NCI-H146 (cell line): ENCODE measurements around the gene DOC2B.
"Not testable (repeated sequence)": the region's sequence is repeated elsewhere in the genome, so short reads cannot be mapped to it uniquely, and the experiment has no call there.

Source experiments
- DNase-seq: peaks from one replicate; lab custom pipeline; 2025; lab: John Stamatoyannopoulos, UW

Gene DOC2B

DNA sequence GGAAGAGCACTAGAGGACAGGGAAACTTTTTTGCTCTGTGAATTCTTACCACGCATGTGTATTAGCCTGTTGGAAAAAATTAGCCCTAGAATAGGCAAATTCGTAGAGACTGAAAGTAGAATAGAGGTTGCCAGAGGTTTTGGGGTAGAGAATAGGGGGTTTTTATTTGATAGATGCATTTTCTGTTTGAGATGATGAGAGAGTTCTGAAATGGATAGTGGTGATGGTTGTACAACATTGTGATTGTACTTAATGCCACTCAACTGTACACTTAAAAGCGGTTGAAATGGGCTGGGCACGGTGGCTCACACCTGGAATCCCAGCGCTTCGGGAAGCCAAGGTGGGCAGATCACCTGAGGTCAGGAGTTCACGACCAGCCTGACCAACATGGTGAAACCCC lies 8.0 kb upstream of the DOC2B start:
- DNase-seq: no peak

DNA sequence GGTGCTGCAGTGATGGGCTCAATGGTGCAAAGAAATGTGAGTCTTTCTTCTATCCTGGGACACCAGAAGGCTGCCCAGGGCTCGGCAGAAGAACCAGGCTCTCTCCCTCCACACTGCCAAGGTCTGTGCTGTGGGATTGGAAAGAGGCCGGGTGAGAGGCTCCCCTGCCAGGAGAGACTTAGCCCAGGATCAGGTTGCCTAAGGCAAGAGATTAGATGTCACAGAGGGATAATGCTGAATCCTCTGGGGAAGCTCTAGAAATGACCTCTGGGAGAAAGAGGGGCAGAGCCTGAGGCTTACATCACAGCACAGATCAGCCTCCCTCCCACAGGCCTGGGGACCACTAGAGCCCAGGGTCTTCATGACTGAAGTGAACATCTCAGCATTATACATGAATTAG lies 5.7 kb upstream of the DOC2B start:
- no peak for DNase-seq

DNA sequence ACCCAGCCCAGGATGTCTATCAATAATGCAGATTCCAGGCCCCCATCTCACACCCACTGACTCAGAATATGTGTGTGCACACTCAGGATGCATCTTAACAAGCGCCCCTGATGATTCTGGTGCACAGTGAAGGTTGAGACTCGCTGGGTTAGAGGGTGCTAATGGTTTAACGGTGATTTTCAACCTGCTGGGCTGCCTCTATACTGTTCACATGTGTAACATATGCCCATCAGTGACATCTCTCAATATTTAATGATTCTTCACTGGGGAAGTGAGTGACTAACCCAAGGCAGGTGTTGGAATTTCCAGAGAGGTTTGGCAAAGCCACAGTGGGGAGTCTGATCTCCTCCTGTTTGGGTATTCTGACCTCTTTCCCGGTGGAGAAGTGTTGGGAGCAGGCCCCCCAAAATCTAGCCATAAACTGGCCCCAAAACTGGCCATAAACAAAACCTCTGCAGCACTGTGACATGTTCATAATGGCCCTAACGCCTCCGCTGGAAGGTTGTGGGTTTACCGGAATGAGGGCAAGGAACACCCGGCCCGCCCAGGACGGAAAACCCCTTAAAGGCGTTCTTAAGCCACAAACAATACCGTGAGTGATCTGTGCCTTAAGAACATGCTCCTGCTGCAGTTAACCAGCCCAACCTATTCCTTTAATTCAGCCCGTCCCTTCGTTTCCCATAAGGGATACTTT lies 4.1 kb upstream of the DOC2B start:
- DNase-seq: no peak

DNA sequence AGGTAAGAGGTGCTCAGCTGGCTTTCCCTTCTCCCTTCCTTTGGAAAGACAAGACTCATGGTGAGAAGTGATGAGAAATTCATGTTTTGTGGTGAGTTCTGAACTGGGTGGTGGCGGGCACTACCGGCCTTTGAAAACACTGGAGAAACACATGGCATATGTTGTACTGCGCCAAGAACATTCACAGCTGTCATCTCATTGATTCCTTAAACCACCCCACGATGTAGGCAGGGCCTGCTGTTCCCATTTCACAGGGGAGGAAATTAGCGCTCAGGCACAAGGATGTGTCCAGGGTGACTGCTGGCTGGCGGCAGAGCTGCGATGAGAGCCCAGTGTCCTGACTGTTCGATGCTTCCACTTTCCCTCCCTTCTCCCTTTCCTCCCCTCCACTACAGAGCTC lies 1.6 kb upstream of the DOC2B start:
- no peak for DNase-seq

DNA sequence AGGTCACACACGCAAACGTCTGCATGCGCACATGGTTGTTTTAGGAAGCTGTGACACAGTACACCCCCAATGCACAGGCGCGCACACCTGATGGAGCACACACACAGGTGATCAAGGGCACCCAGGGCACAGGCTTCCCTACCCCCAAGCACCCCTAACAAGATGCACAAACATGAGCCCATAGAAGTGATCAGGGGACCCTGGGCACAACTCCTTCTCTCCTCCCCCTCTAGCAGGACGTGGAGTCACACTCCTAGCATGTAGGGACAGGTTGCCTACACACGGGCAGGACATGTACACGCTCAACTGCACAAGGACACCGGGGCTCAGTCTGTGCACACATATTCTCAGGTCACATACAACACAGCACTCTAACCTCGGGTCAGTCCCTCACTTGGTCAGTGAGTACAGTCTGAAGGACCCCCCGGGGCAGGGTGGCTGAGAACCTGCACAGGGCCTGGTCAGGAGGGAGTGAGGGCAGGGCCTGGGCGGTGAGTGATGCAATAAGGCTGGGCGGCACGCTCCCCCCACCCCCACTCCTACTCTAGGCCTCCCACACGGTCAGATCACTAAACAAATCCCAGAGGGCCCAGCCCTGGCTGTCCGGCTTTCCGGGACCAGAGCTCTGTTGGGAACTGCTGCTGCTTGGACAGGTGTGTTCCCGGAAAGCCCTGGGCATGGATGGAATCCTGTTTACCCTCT lies 751 bp upstream of the DOC2B start:
- DNase-seq: no peak

DNA sequence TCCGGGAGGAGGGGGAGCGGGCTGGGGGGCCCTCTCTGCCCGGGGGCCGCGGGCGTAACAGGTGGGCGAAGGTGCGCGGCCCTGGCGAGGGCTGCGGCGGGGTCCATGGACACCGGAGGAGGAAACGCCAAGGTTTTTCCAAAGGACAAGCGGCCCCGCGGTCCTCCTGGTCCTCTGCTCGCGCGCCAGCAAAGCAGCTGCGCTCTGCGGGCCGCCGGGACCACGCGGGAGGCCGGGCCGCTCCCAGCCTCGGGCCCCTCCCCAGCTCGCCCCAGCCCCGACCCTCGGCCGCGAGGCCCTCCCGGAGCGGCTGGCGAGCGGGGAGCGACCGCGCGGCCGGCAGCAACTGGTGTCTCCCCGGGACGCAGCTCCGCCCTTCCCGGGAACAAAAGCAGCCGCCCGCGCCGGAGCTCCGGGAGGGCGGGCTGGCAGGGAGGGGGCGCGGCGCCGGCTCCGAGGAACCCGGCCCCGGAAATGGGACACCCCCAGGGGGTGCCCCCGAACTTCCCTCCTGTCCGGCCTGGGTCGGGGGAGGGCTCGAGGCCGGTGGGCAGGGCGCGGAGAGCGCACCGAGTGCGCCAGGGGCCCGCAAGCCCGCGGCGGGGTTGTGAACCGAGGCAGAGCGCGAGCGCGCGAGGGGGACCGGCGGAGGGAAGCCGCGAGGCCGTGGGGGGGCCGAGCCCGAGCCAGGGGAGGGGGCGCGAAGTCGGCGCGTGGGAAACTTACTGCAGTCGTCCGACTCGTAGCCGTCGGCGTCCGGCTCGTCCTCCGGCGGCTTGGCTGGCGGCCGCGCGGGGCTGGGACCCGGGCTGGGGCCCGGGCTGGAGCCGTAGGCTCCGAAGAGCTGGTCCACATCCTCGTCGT lies 837 bp downstream of the DOC2B start:
- peak; percentile 16 for DNase-seq

DNA sequence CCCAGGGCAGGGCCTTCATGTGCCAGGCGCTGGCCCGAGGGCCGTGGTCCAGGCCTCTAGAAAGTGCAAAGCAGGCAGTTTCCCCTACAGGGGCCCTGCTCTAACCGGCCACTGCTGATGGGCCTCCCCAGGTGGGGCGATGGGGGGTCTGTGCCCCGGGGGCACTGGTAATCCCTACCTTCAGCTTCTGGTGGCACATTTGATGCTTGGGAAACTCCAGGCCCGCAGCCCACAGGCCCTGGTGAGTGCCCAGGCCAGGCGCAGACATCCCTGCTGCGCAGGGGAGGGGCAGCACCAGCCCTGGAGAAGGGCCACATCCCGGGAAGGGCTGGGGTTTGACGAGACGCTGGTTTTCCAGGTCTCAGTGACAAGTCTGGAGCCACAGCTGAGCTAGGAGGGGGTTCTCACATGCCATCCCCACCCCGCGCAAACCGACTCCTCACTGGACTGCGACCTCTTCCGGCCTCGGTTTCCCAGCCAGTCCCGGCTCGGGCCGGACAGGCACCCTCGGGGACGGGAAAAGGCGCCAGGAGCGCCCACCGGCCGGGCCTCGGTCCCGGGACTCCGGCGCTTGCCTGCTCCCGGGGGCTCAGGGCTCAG lies 1.6 kb downstream of the DOC2B start:
- no peak for DNase-seq

DNA sequence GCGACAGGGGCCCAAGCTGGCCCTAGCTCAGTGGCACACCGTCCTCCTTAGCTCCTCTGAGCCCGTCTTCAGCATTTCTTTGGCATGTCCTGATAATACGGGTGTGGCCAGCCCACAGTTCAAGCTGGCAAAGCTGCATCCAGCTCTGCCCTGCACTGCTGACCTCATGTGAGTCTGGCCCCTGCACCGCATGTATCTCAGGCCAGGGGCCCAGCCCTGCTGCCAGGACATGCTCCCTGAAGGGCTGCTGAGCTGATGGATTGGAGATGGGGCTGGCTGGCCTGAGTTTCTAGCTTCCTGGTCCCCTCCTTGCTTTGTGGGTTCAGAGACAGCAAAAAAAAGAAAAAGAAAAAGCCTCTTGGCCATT lies 2.4 kb downstream of the DOC2B start:
- DNase-seq: no peak

DNA sequence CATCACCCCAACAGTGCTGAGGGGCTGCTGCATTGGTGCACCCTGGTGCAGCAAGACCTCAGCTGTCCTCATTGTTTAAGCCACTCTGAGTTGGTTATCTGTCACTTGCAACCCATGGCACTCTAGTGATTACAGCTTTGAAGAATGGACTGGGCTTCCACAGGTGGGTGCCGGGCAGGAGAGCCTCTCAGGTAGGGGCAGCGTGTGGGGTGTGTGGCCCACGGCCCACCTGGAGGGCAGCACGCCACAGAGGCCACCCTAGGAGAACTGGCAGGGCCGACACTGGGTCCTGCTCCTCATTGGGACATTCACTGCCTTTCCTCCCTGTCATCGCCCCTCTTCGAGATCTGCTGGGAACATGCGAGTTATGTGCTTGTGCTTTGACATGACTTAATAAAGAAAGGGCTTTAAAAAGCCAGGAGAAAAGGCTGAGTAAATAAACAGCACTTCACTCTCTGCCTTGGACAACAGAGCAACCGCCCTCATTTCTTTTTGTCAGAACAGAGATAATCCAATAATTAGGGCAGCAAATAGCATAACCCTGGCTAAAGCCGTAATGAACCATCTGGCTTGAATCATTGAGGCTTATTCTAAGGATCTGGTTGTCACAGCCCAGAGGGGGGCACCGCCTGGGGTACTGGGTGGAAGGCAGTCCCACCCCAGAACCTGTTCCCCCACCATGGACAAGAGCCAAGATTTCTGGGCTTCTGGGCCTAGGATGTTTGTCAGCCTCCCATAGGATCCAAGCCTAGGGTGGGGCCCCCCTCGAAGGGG lies 3.0 kb downstream of the DOC2B start:
- no peak for DNase-seq

DNA sequence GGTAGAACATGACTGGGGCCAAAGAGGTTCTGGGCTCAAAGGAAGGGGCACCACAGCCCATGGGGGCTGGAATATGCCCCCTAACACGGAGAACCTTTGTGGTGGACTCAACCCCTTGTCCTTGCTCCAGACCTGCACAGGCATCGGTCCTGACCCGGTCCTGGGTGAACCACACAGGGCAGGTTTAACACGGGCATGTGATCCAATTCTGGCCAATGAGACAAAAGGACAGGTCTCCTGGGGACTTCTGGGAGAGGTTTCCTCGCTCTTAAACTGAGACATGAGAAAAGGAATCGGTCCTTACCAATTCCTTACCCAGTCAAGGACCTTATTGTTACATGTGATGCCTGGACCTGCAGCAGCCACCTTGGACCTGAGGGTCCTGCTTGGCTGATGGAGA lies 3.7 kb downstream of the DOC2B start:
- DNase-seq: no peak

DNA sequence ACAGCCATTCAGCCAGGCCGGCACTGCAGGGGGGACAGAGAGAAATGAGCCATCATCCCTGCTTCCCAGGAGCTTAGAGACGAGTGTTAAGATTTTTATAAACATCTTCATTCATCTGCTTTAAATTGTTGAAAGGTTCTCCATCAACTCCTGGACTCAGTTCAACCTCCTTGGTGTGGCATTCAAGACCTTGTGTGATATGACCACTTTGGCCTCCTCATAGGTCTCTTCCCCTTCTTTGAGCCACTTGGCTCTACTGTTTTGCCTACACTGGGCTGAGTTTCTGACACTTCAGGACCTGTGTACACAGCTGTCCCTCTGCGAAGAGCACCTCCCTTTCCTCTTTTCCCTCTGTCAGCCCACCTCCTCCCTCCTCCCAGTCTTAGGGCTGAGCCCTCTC lies 4.3 kb downstream of the DOC2B start:
- DNase-seq: no peak

DNA sequence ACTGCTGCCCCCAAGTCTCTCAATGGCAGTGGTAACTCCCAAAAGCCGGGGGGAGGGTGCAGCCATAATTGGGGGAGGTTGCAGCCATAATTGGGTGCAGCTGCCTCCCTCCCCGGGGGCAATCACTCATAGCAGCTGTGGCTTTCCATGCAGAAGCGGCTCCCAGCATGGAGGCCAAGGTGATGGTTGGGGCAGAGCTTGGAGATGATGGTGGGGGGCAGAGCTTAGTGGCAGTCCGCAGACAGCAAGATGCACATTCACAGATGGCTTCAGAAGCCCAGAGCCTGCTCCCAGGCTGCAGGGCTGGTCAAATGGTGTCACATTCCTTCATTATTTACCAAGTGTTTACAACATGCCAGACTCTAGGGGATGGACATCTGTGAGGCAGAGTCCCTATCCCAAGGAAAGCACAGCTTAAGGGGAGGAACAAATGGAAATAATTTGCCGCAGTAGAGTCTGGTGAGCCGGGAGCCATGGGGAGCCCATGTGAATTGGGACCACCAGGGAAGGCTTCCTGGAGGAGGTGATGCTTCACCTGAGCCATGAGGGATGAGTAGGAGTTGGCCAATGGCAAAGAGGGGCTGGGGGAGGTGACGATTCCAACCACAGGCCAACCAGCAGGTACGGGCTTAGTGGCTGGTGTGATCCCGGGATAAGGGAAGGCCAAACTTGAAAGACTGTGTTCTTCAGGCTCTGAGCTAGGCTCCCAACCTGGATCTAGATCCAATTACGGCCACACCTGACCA lies 8.1 kb downstream of the DOC2B start:
- peak; percentile 18 for DNase-seq

DNA sequence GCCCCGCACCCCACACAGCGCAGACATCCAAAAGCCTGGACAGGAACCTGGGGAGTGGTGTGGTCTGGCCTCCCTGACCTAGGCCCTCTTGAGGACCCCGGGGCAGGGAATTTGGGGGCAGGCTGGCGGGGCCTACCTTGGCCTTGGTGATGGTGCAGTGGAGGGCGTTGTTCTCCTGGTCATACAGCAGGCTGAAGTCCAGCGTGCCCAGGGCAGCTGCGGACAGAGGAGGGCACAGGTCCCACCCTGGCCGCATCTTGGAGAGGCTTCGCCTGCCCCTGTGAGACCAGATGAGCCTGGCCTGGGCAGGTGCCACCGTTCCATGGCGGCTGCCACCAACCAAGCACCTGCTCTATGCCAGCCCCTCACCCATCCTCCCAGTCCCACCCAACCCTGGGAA lies 9.0 kb downstream of the DOC2B start:
- no peak for DNase-seq

DNA sequence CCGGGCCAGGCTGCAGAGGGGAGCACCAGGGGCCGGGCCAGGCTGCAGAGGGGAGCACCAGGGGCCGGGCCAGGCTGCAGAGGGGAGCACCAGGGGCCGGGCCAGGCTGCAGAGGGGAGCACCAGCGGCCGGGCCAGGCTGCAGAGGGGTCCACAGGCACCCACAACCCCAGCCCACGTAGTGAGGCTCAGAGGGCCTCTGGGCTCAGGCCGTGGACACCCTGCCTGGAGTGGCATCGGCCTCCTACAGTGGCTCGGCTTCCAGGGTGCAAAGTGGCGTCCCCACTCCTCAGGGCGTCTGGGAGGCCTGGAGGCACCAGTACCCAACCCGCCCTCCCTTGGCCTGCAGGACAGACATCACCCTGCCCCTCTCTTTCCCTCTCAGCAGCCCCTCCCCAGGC lies 9.6 kb downstream of the DOC2B start:
- no peak for DNase-seq

DNA sequence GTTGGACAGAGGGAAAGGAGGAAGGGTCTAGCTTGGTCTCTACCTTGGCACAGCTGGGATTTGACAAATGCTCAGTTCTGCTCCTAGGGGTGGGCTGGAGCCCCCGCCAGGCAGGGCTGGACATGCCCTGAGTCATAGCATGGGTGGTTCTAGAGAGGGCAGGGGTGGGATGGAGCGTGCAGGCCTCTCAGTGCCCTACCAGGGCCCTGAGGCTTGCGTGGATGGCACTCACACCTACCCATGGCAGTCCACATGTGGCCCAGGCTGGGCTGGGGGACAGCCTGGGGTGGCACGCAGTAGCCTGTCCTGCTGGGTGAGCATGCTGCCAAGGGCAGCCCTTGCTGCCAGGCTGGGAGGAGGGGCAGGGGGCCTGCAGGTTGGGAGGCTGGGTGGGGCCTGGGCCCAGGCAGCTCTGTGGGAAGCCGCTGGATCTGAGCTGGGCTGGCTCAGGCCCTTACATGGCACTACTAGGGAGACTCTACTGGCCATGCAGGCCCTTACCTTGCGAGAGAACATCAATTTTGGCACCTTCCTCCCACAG lies 11.2 kb downstream of the DOC2B start:
- no peak for DNase-seq

DNA sequence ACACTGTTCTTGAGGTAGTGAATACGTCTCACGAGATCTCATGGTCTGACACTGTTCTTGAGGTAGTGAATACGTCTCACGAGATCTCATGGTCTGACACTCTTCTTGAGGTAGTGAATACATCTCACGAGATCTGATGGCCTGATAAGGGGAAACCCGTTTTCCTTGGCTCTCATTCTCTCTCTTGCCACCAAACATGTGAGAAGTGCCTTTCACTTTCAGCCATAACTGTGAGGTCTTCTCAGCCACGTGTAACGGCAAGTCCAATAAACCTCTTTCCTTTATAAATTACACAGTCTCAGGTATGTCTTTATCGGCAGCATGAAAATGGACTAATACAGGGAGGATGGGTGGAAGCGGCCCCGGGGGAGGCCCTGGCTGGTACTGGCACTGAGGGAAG lies 12.8 kb downstream of the DOC2B start:
- DNase-seq: not testable (repeated sequence)

DNA sequence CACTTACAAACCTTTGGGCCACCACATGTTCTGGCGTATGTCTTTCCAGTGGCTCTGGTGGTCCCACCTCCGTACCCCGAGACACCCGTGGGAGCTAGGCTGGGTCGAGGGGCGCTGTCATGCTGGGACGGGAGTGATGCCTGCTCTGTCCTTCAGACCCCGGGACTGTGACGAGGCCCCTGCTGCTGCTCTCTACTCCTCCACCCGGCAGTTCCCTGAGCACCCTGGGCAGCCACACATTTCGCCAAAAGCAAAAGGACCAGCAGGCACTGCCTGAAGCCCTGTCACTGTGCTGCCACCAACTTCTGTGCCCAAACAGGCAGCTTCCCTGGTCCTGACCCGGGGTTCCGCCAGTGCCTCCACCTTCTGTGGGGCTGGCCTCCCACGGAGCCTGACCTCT lies 15.5 kb downstream of the DOC2B start:
- no peak for DNase-seq

DNA sequence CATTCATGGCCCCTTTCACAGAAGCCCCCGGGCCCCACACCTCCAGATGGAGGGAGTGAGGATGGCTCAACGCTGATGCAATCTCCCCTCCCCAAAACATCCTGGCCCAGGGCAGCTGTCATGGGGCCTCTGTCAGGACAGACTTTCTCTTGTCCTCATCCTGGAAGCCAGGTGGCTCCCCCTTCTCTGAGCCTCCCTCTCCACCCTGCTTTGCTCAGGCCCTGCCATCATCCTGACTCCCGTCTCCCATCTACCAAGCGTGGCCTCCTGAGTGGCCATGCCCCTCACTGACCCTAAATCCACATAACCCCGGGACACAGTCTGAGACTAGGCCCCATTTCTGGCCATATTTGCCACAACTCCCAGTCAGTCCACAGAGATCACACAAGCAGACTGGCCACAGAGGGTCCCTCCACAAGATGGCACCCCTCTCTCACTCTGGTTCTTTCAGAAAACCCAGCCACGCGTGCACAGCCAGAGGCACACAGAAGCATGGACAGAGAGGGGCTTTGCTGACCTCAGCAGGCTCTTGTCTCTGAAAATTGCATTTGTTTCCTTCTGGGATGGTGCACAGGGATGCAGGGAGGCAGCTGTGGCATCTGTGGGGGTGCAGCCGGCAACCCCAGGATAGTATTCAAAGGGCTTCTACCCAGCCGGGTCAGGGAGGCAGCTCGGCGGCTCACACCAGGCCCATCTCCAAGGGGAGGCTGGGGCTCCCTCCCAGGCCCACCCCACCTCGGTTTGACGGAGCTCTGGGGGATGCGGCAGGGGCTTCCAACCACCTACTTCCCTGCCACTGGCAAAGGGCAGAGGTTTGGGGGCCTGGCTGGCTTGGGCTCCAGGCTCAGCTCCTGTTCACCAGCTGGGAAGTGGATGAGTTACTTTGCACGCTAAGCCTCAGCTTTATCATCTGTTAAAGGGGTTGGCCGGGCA lies 16.9 kb downstream of the DOC2B start:
- DNase-seq: no peak

DNA sequence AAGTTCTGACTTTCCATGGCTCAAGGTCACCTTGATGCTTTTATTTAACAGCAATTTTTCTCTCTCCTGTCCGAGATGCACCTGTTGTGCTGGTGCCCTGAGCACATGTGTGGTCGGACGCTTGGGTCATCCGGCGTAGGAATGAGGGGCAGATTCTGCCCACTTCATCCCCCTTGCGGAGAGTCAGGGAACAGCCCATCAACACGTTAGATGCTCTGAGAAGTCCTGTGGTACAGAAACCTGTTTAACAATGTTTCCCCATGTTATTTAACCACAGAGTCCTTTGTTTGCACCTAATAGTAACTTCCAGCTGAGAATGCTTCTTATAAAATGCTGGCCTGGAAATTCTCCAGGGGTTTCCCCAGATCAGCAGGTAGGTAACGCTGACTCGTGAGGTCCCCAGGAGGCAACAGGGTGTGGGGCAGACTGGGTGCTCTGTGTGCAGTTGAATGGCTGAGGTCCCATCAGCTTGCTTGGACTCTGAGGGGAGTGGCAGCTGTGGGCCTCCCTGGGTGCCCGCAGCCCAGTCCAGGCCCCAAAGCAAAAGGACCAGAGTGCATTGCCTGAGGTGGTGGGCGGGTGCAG lies 17.8 kb downstream of the DOC2B start:
- DNase-seq: no peak
